Measurements from ENCODE around the gene USP21. TPM values are rescaled to one million over a fixed set of nuclear protein-coding genes. Genes with fewer than 3 reads are reported as not detected.

Gene USP21
- total and polyA plus RNA-seq, 9 of the 15 experiments (the other 6 are each of a cell fraction or from before 2014, with no cell fraction given) = 4.9 to 52.4 (median 21.6) TPM

DNA sequence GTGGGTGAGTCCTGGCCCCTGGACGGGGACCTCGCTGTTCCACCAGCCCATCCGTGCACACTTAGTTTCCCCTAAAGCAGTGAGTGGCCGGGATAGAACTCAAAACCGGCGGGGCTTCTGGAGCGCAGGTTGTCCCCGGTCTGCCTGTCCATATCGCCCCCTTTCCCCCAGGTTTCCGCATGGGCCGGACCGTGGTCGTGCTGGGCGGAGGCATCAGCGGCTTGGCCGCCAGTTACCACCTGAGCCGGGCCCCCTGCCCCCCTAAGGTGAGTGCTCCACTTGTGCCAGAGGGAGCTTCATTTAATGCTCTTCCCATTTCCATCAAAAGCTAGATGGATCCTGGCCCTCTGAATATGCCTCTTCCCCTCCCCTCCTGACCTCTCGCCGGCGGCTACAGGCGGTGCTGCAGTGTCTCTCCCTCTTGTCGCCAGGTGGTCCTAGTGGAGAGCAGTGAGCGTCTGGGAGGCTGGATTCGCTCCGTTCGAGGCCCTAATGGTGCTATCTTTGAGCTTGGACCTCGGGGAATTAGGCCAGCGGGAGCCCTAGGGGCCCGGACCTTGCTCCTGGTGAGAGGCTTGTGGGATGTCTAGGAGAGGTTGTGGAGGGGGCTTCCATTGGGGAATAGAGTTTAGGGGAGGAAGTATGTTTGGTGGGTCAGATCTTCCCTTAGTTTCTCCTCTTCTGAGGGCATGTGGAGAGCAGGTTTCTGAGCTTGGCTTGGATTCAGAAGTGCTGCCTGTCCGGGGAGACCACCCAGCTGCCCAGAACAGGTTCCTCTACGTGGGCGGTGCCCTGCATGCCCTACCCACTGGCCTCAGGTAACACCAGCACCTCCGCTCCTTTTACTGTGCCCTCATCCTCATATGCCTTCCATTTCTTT, 7.6 kb downstream of the USP21 start (continued):
- TF ChIP-seq PRDM10 (IDR thresholded peaks at IDR 0.05; ENCODE audit: partially characterized antibody) = no peak
- TF ChIP-seq, protein P1, sequence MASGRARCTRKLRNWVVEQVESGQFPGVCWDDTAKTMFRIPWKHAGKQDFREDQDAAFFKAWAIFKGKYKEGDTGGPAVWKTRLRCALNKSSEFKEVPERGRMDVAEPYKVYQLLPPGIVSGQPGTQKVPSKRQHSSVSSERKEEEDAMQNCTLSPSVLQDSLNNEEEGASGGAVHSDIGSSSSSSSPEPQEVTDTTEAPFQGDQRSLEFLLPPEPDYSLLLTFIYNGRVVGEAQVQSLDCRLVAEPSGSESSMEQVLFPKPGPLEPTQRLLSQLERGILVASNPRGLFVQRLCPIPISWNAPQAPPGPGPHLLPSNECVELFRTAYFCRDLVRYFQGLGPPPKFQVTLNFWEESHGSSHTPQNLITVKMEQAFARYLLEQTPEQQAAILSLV (tag; IDR thresholded peaks at IDR 0.05) = no peak
- TF ChIP-seq HDGF (IDR thresholded peaks at IDR 0.05) = 0 out of 2 replicates have a peak, but pooled peaks have one; percentile 72
- no peak for TF ChIP-seq SRF (CRISPR knock-in tag; IDR thresholded peaks at IDR 0.05)
- no peak for TF ChIP-seq NRF1 (conservative IDR thresholded peaks at IDR 0.05 in 1 of 2, IDR thresholded peaks at IDR 0.05 in 1 of 2)
- TF ChIP-seq TEAD1 (CRISPR knock-in tag; IDR thresholded peaks at IDR 0.05) = peak in 1 of 2 experiments; percentile 18; a peak in 2 of 4 replicates
- TF ChIP-seq HCFC1 (IDR thresholded peaks at IDR 0.05; ENCODE audit: low read depth, low read length) = no peak
- TF ChIP-seq ZNF436 (CRISPR knock-in tag; IDR thresholded peaks at IDR 0.05) = no peak
- TF ChIP-seq HNRNPL (IDR thresholded peaks at IDR 0.05; ENCODE audit: low read depth, low read length) = no peak
- TF ChIP-seq KAT8 (IDR thresholded peaks at IDR 0.05; ENCODE audit: low read depth) = no peak
- TF ChIP-seq TRIM24 (IDR thresholded peaks at IDR 0.05) = no peak
- TF ChIP-seq SIN3A (IDR thresholded peaks at IDR 0.05; ENCODE audit: borderline replicate concordance in 2 of 2, control insufficient read depth in 1 of 2, low read depth in 2 of 2, low read length in 2 of 2) = no peak; a peak in 1 of 4 replicates
- TF ChIP-seq POLR2B (IDR thresholded peaks at IDR 0.05; ENCODE audit: low read depth, partially characterized antibody) = no peak
- no peak for TF ChIP-seq HSF4 (CRISPR knock-in tag; IDR thresholded peaks at IDR 0.05; ENCODE audit: borderline replicate concordance)
- no peak; the same call in 1 of the 2 replicates for TF ChIP-seq MAX (CRISPR knock-in tag; IDR thresholded peaks at IDR 0.05)
- peak; percentile 44 for TF ChIP-seq SAP30 (IDR thresholded peaks at IDR 0.05; ENCODE audit: borderline replicate concordance, insufficient read depth, low read depth, low read length, poor library complexity, severe bottlenecking)
- peak; percentile 52; the same call in 1 of the 2 replicates for TF ChIP-seq ZBTB7A (IDR thresholded peaks at IDR 0.05; ENCODE audit: borderline replicate concordance, control insufficient read depth, low read depth, low read length)
- no peak for TF ChIP-seq CREM (IDR thresholded peaks at IDR 0.05; ENCODE audit: low read depth)
- TF ChIP-seq KDM5B (IDR thresholded peaks at IDR 0.05; ENCODE audit: insufficient replicate concordance, low read depth, low read length) = peak; percentile 45
- TF ChIP-seq ZNF740 (CRISPR knock-in tag; IDR thresholded peaks at IDR 0.05) = 0 out of 2 replicates have a peak, but pooled peaks have one; percentile 10
- TF ChIP-seq ZNF740 (tag; IDR thresholded peaks at IDR 0.05) = no peak
